HG03575 (cell line): ENCODE measurements around the gene ZNF552.
"Not testable (repeated sequence)": the region's sequence is repeated elsewhere in the genome, so short reads cannot be mapped to it uniquely, and the experiment has no call there.

Experiments used
- ATAC-seq: cut with Tn5 transposase; IDR thresholded peaks from one replicate; pipeline ENCODE4 v1.9.1; 2021; ENCODE audit not compliant: unreplicated experiment, insufficient number of reproducible peaks, low FRiP score; ENCODE audit errors: extremely low read depth

ZNF552 gene

DNA sequence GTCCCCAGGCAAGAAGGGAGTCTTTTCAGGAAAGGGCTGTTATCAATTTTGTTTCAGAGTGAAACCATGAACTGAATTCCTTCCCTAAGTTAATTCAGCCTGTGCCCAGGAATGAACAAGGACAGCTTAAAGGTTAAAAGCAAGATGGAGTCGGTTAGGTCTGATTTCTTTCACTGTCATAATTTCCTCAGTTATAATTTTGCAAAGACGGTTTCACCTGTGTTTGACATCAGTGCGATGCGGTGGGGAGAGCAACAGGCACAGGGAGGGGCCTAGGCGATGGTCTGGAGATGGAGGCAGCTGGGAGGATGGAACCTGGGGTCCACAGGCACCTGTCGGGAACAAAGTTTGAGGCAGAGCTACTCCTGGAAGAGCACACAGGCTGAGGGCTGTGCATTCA lies 5.9 kb upstream of the ZNF552 start:
- ATAC-seq, result no peak

DNA sequence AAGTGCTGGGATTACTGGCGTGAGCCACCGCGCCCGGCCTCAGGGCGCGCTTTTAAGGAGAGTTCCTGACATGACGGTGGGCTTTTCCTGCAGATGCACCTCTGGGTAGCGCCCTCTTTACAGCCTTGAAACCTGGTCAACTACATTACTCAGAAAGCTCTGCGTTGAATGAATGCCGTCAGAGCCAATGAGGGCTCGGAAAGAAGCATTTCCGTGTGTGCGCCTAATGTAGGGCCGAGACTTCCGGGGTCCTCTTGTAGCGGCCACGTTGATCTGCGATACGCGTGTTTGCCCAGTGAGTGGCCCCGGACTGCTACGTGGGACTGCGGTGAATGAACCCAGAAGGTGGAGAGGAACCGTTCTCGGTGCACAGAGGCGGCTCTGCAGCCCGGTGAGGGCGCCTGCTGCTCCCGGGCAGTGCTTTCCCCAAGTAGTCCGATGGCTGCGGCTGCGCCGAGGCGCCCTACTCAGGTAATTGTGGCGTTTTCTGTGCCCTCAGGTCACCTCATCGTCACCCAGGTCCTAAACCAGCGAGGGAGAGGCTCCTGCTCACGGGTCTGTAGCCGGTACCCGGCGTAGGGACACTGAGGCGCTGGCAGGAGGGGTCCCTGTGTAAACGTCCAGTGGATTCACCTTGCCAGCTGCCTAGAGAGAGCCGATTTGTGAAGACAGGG lies 4.9 kb upstream of the ZNF552 start:
- peak; percentile 59 for ATAC-seq

DNA sequence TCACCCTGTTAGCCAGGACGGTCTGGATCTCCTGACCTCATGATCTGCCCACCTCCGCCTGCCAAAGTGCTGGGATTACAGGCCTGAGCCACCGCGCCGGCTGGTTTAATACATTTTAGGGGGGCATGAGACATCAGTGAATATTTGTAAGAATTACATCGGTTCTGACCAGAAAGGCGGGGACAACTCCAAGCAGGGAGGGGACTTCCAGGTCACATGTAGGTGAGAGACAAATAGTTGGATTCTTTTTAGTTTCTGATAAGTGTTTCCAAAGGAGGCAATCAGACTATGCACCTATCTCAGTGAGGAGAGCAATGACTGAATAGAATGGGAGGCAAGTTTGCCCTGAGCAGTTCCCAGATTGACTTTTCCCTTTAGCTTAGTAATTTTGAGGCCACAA lies 3.7 kb upstream of the ZNF552 start:
- ATAC-seq, result no peak

DNA sequence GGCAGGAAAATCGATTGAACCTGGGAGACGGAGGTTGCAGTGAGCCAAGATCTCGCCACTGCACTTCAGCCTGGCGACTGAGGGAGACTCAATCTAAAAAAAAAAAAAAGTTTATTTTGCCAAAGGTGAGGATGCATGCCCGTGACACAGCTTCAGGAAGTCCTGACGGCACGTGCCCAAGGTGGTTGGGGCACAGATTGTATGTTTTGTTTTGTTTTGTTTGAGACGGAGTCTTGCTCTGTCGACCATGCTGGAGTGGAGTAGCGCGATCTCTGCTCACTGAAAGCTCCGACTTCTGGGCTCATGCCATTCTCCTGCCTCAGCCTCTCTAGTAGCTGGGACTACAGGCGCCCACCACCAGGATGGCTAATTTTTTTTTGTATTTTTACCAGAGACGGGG lies 3.3 kb upstream of the ZNF552 start:
- no peak for ATAC-seq

DNA sequence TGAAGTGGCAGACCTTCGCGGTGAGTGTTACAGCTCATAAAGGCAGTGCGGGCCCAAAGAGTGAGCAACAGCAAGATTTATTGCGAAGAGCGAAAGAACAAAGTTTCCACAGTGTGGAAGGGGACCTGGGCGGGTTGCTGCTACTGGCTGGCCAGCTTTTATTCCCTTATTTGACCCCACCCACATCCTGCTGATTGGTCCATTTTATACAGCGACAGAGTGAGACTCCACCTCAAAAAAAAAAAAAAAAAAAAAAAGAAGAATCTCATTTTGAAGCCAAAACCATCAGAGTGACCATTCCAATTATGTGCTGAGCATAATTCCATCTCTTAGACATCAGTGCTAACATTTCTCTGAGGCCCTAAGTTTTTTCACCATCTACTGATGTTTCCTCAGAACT lies 1.9 kb upstream of the ZNF552 start:
- ATAC-seq, result no peak

DNA sequence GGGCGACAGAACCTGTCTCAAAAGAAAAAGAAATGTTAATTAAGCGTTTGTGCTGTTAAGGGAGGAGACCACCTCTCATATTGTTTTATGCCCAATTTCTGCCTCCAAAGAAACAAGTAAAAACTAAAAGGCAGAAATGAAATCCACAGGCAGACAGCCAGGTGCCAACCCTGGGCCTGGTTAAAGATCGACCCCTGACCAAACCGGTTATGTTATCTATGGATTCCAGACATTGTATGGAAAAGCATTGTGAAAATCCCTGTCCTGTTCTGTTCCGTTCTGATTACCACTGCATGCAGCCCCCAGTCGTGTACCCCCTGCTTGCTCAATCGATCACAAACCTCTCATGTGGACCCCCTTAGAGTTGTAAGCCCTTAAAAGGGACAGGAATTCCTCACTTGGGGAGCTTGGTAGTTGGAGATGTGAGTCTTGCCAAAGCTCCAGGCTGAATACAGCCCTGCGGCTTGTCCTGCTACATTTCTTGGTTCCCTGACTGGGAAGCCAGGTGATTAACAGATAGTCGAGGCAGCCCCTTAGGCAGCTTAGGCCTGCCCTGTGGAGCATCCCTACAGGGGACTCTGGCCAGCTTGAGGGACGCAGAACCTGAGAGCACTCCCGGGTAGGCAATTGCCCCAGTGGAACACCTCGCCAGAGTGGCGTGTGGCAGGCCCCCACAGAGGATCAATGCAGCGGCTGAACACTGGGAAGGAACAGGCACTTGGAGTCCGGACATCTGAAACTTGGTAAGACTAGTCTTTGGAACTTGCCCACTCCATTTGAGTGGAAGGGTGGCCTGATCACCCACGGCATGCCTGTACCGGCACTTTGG lies 748 bp upstream of the ZNF552 start:
- ATAC-seq, result no peak

DNA sequence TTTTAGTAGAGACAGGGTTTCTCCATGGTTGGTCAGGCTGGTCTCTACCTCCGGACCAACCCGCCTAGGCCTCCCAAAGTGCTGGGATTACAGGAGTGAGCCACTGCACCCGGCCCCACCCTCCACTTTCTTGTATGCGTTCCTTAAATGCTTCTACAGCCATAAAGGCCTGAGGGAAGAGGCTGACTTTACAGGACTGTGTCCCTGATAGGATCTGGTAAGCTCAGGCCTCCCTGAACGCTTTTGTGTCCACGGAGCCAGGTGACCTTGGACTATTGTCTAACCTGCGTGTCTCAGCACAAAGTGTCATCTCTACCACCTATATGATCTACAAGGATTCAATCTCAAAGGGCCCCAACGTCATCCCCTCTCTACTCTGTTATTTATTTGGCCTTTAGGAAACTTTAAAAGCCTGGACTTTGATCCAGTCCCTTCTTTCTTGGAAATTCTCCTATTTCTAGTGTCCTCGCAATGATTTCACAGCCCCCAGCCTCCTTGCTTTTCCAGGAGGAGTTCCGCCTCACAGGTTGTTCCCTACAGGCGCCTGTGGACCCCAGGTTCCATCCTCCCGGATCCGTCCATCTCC lies 701 bp downstream of the ZNF552 start:
- no peak for ATAC-seq

DNA sequence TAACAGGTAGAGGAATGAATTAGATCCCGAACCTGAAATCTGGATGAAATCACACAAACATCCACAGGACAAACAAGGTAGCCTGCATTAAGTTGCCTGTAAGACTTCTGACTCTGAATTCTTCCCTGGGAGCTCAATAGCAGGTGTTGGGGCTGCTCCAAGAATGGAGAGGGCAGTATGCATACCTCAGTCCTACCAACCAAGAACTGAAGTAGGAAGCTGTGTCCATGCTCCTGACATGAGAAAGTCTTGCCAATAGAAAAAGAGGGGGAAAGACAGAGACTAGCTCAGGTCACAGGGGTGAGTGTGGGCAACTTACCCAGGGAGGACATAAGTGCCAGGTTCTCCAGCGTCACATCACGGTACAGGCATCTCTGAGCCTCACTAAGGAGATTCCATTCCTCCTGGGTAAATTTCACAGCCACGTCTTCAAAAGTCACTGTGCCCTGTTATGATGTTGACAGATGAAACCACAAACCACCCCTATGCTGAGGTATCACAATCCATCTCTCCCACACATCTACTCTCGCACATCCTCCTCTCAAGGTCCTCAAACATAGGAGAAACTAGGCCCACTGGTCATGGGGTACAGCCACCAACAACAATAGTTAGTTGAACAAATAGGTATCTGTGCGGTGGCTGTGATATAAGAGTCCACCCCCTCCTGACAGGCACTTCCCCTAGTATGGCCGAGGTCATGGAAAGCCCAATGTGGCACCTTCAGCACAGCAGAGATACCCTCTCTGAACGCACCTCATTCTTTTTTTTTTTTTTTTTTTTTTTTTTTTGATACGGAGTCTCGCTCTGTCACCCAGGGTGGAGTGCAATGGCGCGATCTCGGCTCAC lies 1.5 kb downstream of the ZNF552 start:
- ATAC-seq, result not testable (repeated sequence)

DNA sequence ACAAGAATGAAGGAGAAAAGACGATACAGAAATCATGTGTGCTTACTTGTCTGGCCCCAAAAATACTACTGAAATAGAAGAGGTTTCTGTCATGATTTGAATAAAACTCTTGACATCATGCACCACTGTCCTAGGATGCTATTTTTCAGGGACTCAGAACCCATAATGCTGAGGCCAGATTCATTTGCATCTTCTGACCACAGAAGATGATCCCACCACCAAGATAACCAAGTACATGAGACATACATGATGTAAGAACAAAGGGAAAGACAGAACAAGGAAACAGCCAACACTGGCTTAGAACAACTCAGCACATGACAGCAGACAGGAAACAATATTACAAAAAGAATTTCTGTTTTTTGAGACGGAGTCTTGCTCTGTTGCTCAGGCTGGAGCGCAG lies 2.5 kb downstream of the ZNF552 start:
- no peak for ATAC-seq

DNA sequence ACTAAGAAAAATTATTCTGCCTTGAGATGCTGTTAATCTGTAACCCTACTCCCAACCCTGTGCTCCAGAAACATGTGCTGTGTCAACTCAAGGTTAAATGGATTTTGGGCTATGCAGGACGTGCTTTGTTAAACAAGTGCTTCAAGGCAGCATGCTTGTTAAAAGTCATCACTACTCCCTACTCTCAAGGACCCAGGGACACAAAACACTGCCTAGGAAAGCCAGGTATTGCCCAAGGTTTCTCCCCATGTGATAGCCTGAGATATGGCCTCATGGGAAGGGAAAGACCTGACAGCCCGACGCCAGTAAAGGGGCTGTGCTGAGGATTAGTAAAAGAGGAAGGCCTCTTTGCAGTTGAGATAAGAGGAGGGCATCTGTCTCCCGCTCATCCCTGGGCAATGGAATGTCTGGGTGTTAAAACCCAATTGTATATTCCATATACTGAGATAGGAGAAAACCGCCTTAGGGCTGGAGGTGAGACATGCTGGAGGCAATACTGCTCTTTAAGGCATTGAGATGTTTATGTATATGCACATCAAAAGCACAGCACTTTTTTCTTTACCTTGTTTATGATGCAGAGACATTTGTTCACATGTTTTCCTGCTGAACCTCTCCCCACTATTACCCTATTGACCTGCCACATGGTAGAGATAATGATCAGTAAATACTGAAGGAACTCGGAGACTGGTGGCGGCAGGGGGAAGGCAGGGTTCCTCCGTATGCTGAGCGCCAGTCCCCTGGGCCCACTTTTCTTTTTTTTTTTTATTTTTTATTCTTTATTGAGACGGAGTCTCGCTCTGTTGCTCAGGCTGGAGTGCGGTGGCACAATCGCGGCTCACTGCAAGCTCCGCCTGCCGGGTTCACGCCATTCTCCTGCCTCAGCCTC lies 4.1 kb downstream of the ZNF552 start:
- ATAC-seq, result not testable (repeated sequence)

DNA sequence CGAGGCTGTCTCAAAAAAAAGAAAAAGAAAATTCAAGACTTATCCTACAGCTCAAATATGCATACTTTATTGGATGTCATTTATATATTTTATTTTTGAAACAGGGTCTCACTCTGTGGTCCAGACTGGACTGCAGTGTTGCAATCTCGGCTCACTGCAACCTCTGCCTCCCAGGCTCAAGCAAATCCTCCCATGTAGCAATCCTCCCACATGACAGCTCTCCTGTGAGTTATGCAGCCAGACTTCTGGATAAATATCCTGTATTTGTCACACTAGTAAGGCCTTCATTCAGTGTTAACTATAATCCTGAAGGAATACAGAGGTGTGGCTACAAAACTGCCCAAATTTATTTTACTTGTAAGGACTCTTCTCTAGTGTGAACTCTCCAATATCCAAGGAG lies 7.2 kb downstream of the ZNF552 start:
- ATAC-seq, result no peak

DNA sequence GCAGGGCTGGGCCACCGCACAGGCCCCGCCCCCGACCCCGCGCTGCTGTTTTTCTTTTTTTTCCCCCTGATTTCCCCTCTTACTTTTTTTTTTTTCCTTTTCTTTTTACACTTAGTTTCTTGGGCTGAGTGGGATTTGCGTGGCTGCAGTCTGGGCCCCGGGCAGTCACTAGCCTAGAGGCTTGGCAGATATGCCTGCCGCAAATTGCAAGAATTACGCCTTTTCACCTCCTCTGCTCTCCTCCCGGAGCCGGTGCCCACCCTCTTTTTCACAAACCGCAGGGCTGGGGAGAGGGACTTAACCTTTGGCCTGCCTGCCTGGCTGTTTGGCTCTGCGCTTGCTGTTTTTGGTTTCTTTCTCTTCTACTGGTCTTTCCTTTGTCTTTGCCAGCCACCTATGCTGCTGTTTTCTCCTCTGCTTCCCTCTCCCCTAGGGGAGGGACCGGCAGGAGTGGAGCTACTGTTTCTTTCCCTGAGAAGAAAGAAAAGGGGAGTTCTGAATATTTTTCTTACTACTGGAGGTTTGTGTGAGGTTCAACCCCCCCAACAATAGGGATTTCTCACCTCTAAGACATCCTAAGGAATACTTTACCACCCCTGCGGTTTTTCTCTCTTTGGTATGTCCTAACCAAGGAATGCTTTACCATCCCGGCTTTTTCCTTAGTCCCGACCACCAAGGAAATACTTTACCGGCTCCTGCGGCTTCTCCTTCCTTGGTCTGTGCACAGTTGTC lies 11.0 kb downstream of the ZNF552 start:
- ATAC-seq, result no peak

DNA sequence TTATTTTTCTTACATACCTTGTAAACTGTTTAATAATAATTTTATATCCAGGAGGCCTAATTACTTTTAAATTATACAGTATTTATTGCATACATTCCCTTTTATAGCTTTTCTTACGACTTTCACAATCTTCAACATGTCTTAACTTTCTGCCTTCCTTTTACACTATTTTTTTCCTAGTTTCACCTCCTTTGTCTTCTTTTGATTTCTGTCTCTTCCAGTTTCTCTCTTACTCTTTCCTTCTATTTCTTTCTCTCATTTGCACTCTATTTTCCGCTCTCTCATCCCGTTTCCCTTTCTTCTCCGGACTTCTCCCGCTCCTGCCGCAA lies 11.5 kb downstream of the ZNF552 start:
- no peak for ATAC-seq

DNA sequence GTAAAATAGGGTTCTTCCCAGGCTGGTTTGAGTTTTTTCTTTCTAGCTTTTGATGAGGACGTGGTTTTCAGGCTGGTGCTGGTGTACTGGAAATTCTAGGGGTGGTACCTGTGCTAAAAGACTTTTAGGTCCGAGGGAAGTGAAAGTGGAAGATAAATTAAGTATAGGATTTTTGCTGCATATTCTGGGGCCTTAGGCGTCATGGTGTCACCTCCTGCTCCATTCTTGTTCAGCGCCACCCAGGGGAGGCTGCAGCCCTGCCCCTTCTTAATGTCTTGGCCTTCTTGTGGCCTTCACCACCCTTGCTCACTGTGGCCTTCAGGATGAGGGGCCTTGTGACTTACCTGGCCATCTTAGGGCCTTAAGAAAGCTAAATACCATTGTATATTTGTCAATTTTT lies 12.4 kb downstream of the ZNF552 start:
- no peak for ATAC-seq

DNA sequence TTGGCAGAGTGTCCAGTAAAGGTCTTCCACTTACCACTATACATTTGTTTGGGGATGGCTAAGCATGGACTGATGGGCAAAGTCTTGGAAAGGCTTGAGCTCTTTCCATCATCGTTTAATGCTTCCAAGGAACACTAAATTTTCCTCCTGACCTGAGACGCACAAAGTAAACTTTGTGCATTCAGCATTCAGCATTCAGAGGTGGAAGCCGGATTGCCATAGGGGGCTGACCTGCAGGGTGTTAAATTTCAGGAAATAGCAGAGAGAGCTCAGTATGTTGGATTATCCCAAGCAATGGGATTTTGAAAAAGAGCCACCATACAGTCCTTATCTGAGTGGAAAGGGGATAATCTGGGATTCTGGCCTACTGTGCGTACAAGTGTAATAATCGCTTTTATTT lies 14.0 kb downstream of the ZNF552 start:
- no peak for ATAC-seq

DNA sequence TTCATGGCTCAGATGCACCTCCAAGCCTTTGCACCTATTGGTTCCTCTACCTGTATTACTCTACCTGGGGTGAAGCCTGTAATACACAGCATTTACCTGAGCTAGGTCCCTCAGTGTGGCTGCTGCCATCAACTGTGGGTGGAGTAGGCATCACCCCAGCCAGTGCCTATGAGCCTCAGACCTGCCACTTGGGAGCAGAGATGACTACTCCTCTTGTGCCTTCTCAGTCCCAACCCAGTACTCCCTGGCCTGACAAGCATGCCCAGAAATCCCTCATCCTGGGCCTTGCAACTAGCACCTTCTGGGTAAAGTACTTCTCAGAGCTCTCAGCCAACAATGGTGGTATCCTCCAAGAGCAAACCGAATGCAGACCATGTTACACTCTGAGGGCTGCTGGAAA lies 18.1 kb downstream of the ZNF552 start:
- ATAC-seq, result not testable (repeated sequence)

DNA sequence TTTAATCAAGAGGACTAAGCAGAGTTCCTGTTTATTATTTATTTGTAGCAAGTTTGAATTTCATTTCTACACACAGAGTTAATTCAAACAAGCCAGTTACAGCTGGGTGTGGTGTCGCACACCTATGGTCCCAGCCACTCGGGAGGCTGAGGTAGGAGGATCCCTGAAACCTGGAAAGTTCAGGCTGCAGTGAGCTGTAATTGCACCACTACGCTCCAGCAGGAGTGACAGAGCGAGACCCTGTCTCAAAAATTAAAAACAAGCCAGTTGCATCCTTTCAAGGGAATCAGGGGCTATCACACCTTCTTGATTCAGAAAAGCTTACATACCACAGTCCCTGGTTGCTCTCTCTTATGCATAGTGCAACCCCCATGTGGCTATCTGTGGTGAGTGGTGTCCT lies 25.4 kb downstream of the ZNF552 start:
- no peak for ATAC-seq

DNA sequence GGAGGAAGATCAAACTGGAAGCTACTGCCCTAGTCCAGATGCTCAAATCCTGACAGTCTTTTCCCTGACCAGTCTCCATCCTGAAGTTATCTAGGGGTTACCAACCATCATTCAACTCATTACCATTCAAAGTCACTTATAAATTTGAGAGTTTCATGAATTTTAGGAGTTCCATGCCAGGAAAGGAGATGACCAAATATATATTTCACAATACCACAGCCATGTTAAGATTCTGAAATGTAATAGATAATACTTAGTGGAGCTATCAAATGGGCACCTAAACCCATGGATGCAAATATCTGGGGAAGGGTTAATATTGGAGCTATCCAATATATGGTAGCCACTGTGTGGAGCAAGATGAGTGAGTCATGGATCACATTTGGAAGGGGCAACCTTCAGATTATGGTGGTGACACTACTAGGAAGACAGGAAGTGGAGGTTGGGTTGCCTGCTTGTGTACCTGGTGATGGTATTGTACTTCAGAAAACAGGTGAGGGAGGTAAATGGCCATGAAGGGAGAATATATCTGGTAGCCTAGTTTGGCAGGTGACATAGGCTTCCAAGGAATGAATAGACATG lies 26.5 kb downstream of the ZNF552 start:
- no peak for ATAC-seq
